DMS53 treated with DMSO at 0.1 percent for 48 hours (cell line): ENCODE results near the gene FABP1.

Experiments used
- DNase-seq: peaks from one replicate; lab custom pipeline; 2025; ENCODE audit not compliant: unreplicated experiment; lab: John Stamatoyannopoulos, UW

The FABP1 gene

GRCh38 chr2:88115825-88116518 lies 11.9 kb downstream of the FABP1 start:
- no peak for DNase-seq

- no peak for DNase-seq
These were observed 13.0 kb downstream of the FABP1 start for GRCh38 chr2:88114889-88115288.

- no peak for DNase-seq
These were observed 14.8 kb downstream of the FABP1 start for GRCh38 chr2:88113069-88113468.

GRCh38 chr2:88110830-88111229 lies 17.0 kb downstream of the FABP1 start:
- no peak for DNase-seq

- no peak for DNase-seq
These were observed 19.1 kb downstream of the FABP1 start for GRCh38 chr2:88108796-88109195.

GRCh38 chr2:88100489-88100858 lies 27.4 kb downstream of the FABP1 start:
- DNase-seq: no peak

GRCh38 chr2:88099798-88100488 lies 27.9 kb downstream of the FABP1 start:
- no peak for DNase-seq

- DNase-seq: no peak
These were observed 29.3 kb downstream of the FABP1 start for GRCh38 chr2:88098558-88098900.

GRCh38 chr2:88097891-88098557 lies 29.8 kb downstream of the FABP1 start:
- DNase-seq: no peak

- no peak for DNase-seq
These were observed 30.7 kb downstream of the FABP1 start for GRCh38 chr2:88097192-88097591.

GRCh38 chr2:88096708-88097107 lies 31.2 kb downstream of the FABP1 start:
- no peak for DNase-seq

GRCh38 chr2:88095022-88095421 lies 32.8 kb downstream of the FABP1 start:
- DNase-seq: no peak

- no peak for DNase-seq
These were observed 35.1 kb downstream of the FABP1 start for GRCh38 chr2:88092773-88093172.

- no peak for DNase-seq
These were observed 35.9 kb downstream of the FABP1 start for GRCh38 chr2:88091943-88092342.

GRCh38 chr2:88090446-88091283 lies 37.2 kb downstream of the FABP1 start:
- no peak for DNase-seq

GRCh38 chr2:88088999-88089398 lies 38.9 kb downstream of the FABP1 start:
- no peak for DNase-seq

- DNase-seq: no peak
These were observed 40.1 kb downstream of the FABP1 start for GRCh38 chr2:88087763-88088162.

- no peak for DNase-seq
These were observed 40.8 kb downstream of the FABP1 start for GRCh38 chr2:88087073-88087472.

- DNase-seq: no peak
These were observed 41.5 kb downstream of the FABP1 start for GRCh38 chr2:88086401-88086800.

GRCh38 chr2:88085602-88086001 lies 42.3 kb downstream of the FABP1 start:
- DNase-seq: no peak

- DNase-seq: no peak
These were observed 42.8 kb downstream of the FABP1 start for GRCh38 chr2:88085099-88085498.

- no peak for DNase-seq
These were observed 45.1 kb downstream of the FABP1 start for GRCh38 chr2:88082781-88083180.
